HepG2 (cell line): ENCODE results near the gene FAM118A. TPM values are rescaled to one million over a fixed set of nuclear protein-coding genes. Genes with fewer than 3 reads are reported as not detected.
A peak's percentile ranks its signal among the peaks of the same experiment; 100 is the strongest.

Experiments
- ARNT ChIP-seq: fragments of 450-650 bp; IDR thresholded peaks from 2 replicates; pipeline ENCODE4 v1.6.1; 2017
- ESRRA ChIP-seq: sonication (generic); formaldehyde crosslinking; IDR thresholded peaks from 2 replicates; pipeline ENCODE4 v1.5.1; 2020; ENCODE audit warnings: mild to moderate bottlenecking, low read depth, missing genetic modification reagents
- HNF4A ChIP-seq: sonication (generic); formaldehyde crosslinking; IDR thresholded peaks from 2 replicates; pipeline ENCODE4 v1.4.0; 2020; ENCODE audit warnings: missing genetic modification reagents
- MLLT10 ChIP-seq: sonication (generic); formaldehyde crosslinking; IDR thresholded peaks from 2 replicates; pipeline ENCODE4 v1.4.0; 2020; ENCODE audit warnings: missing genetic modification reagents
- PHF8 ChIP-seq: sonication (generic); formaldehyde crosslinking; IDR thresholded peaks from 2 replicates; pipeline ENCODE4 v1.5.0; 2020; ENCODE audit warnings: missing genetic modification reagents
- PPARG ChIP-seq: conservative IDR thresholded peaks from 2 replicates; pipeline ENCODE4 v1.6.1; 2016; ENCODE audit warnings: missing biosample characterization, missing genetic modification reagents
- TEAD2 ChIP-seq: sonication (generic); formaldehyde crosslinking; IDR thresholded peaks from 2 replicates; pipeline ENCODE4 v1.9.0; 2021; ENCODE audit warnings: missing genetic modification reagents
- ZBTB1 ChIP-seq: sonication (generic); formaldehyde crosslinking; IDR thresholded peaks from 2 replicates; pipeline ENCODE4 v1.4.0; 2020; ENCODE audit warnings: missing genetic modification reagents, borderline replicate concordance
- ZNF205 ChIP-seq: IDR thresholded peaks from 2 replicates; pipeline ENCODE4 v1.6.1; 2018; ENCODE audit warnings: missing biosample characterization, missing genetic modification reagents
- ZNF430 ChIP-seq: sonication (generic); formaldehyde crosslinking; IDR thresholded peaks from 2 replicates; pipeline ENCODE4 v1.9.0; 2021; ENCODE audit warnings: mild to moderate bottlenecking, missing genetic modification reagents
- ZNF484 ChIP-seq: sonication (generic); formaldehyde crosslinking; IDR thresholded peaks from 2 replicates; pipeline ENCODE4 v1.5.1; 2020; ENCODE audit warnings: mild to moderate bottlenecking, low read depth, missing genetic modification reagents, borderline replicate concordance
- ZSCAN22 ChIP-seq: sonication (generic); formaldehyde crosslinking; IDR thresholded peaks from 2 replicates; pipeline ENCODE4 v1.4.0; 2020; ENCODE audit warnings: mild to moderate bottlenecking, missing genetic modification reagents
- ZSCAN29 ChIP-seq: sonication (generic); formaldehyde crosslinking; conservative IDR thresholded peaks from 2 replicates; pipeline ENCODE4 v1.4.0; 2020; ENCODE audit warnings: mild to moderate bottlenecking, missing genetic modification reagents
- polyA plus RNA-seq, 8 experiments: library from polyadenylated mRNA; depleted of rRNA in 3 of 8; stranded (reverse) in 7 of 8; unstranded in 1 of 8; fragments of >200 nt; fragmentation: Illumina TruSeq in 4 of 8; extraction: Trizol in 4 of 8; gene quantifications; 2 replicates each; pipeline versions ENCODE4 v1.2.1 to v1.2.3, GENCODE V29; 2011 to 2016; ENCODE audit warnings: low read depth in 4 of 8, missing spikeins in 1 of 8, mixed read lengths in 1 of 8; ENCODE audit not compliant: insufficient read depth in 1 of 8
- total RNA-seq, 5 experiments: library from RNA; depleted of rRNA; stranded (reverse); fragments of >200 nt; fragmentation: Illumina TruSeq; extraction: Trizol; gene quantifications; 2 replicates each; pipeline ENCODE4 v1.2.3, GENCODE V29; 2016; ENCODE audit warnings: low read depth in 1 of 5
- TF ChIP-seq, protein P1 (sequence below): sonication (generic); formaldehyde crosslinking; IDR thresholded peaks from 2 replicates; pipeline ENCODE4; 2020; ENCODE audit warnings: missing genetic modification reagents, mild to moderate bottlenecking, borderline replicate concordance
- TF ChIP-seq, protein P2 (sequence below): sonication (generic); formaldehyde crosslinking; IDR thresholded peaks from 2 replicates; pipeline ENCODE4 v1.5.1; 2020; ENCODE audit warnings: mild to moderate bottlenecking, missing genetic modification reagents
- TF ChIP-seq, protein P3 (sequence below): sonication (generic); formaldehyde crosslinking; IDR thresholded peaks from 2 replicates; pipeline ENCODE4 v1.8.0; 2022; ENCODE audit warnings: mild to moderate bottlenecking, missing genetic modification reagents; ENCODE audit not compliant: insufficient replicate concordance
- TF ChIP-seq, protein P4 (sequence below): fragments of 450-650 bp; IDR thresholded peaks from 2 replicates; pipeline ENCODE4 v1.6.1; 2017
- TF ChIP-seq, protein P5 (sequence below): sonication (generic); formaldehyde crosslinking; IDR thresholded peaks from 2 replicates; pipeline ENCODE4 v1.4.0; 2020; ENCODE audit warnings: missing genetic modification reagents
- TF ChIP-seq, protein P6 (sequence below): sonication (generic); formaldehyde crosslinking; IDR thresholded peaks from 2 replicates; pipeline ENCODE4 v1.8.0; 2022; ENCODE audit warnings: missing genetic modification reagents, low read depth, mild to moderate bottlenecking, borderline replicate concordance

Gene FAM118A
- total and polyA plus RNA-seq, 2 of the 13 experiments (the other 11 are each of a cell fraction or from before 2014, with no cell fraction given) = 36.7 to 48.2 TPM

DNA sequence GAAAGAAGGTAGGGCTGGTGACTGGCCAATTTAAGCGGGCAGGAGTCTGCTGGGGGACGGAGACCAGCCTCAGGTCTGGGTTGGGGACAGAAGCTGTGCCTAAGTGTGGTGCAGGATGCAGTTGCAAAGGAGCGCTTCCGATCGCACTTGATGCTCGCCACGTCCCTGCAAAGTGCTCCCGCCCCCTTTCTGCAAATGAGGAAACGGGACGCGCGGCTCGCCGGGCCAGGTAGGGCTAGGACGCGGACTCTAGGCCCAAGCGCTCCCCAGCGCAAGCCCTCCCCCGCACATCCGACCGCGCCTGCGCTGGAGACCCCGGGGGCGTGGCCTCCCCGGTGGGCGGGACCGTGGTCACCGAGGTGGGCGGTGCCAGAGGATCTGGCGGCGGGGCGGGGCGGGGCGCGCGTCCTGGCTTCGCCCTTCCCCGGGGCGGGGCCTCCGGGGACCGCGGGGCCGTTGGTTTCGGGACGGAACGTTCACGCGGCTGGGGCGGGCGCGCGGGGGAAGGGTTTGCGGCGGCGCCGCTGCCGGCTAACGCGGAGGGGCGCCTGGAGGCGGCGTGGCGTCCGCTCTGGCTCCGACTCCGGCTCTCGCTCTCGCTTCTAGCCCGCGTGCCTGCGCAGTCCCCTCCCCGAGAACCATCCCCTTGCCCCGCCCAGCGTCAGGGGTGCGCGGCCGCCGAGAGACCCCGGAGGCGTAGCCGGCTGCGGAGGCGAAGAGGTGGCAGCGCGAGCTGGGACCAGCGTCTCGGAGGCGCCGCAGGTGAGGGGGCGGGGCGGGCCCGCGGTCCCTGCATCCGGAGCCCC lies at the start of gene FAM118A (continued):
- TF ChIP-seq, protein P1, sequence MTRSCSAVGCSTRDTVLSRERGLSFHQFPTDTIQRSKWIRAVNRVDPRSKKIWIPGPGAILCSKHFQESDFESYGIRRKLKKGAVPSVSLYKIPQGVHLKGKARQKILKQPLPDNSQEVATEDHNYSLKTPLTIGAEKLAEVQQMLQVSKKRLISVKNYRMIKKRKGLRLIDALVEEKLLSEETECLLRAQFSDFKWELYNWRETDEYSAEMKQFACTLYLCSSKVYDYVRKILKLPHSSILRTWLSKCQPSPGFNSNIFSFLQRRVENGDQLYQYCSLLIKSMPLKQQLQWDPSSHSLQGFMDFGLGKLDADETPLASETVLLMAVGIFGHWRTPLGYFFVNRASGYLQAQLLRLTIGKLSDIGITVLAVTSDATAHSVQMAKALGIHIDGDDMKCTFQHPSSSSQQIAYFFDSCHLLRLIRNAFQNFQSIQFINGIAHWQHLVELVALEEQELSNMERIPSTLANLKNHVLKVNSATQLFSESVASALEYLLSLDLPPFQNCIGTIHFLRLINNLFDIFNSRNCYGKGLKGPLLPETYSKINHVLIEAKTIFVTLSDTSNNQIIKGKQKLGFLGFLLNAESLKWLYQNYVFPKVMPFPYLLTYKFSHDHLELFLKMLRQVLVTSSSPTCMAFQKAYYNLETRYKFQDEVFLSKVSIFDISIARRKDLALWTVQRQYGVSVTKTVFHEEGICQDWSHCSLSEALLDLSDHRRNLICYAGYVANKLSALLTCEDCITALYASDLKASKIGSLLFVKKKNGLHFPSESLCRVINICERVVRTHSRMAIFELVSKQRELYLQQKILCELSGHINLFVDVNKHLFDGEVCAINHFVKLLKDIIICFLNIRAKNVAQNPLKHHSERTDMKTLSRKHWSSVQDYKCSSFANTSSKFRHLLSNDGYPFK (CRISPR knock-in tag) = no peak
- no peak for TF ChIP-seq ZSCAN29
- peak; percentile 44; the same call in 1 of the 2 replicates for TF ChIP-seq ESRRA (CRISPR knock-in tag)
- TF ChIP-seq, protein P2, sequence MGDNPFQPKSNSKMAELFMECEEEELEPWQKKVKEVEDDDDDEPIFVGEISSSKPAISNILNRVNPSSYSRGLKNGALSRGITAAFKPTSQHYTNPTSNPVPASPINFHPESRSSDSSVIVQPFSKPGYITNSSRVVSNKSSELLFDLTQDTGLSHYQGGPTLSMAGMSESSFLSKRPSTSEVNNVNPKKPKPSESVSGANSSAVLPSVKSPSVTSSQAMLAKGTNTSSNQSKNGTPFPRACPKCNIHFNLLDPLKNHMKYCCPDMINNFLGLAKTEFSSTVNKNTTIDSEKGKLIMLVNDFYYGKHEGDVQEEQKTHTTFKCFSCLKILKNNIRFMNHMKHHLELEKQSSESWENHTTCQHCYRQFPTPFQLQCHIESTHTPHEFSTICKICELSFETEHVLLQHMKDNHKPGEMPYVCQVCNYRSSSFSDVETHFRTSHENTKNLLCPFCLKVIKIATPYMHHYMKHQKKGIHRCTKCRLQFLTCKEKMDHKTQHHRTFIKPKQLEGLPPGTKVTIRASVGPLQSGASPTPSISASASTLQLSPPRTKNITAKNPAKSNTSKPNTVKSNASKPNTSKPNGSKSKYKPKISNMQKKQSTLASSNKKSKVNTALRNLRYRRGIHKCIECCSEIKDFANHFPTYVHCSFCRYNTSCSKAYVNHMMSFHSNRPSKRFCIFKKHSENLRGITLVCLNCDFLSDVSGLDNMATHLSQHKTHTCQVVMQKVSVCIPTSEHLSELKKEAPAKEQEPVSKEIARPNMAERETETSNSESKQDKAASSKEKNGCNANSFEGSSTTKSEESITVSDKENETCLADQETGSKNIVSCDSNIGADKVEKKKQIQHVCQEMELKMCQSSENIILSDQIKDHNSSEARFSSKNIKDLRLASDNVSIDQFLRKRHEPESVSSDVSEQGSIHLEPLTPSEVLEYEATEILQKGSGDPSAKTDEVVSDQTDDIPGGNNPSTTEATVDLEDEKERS (CRISPR knock-in tag) = no peak
- TF ChIP-seq, protein P3, sequence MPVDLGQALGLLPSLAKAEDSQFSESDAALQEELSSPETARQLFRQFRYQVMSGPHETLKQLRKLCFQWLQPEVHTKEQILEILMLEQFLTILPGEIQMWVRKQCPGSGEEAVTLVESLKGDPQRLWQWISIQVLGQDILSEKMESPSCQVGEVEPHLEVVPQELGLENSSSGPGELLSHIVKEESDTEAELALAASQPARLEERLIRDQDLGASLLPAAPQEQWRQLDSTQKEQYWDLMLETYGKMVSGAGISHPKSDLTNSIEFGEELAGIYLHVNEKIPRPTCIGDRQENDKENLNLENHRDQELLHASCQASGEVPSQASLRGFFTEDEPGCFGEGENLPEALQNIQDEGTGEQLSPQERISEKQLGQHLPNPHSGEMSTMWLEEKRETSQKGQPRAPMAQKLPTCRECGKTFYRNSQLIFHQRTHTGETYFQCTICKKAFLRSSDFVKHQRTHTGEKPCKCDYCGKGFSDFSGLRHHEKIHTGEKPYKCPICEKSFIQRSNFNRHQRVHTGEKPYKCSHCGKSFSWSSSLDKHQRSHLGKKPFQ = no peak
- no peak for TF ChIP-seq ZSCAN22 (CRISPR knock-in tag)
- TF ChIP-seq, protein P4, sequence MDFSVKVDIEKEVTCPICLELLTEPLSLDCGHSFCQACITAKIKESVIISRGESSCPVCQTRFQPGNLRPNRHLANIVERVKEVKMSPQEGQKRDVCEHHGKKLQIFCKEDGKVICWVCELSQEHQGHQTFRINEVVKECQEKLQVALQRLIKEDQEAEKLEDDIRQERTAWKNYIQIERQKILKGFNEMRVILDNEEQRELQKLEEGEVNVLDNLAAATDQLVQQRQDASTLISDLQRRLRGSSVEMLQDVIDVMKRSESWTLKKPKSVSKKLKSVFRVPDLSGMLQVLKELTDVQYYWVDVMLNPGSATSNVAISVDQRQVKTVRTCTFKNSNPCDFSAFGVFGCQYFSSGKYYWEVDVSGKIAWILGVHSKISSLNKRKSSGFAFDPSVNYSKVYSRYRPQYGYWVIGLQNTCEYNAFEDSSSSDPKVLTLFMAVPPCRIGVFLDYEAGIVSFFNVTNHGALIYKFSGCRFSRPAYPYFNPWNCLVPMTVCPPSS = no peak
- no peak; the same call in 1 of the 2 replicates for TF ChIP-seq PPARG (CRISPR knock-in tag)
- no peak for TF ChIP-seq ZBTB1
- TF ChIP-seq MLLT10 (CRISPR knock-in tag) = no peak
- TF ChIP-seq TEAD2 = no peak
- TF ChIP-seq, protein P5, sequence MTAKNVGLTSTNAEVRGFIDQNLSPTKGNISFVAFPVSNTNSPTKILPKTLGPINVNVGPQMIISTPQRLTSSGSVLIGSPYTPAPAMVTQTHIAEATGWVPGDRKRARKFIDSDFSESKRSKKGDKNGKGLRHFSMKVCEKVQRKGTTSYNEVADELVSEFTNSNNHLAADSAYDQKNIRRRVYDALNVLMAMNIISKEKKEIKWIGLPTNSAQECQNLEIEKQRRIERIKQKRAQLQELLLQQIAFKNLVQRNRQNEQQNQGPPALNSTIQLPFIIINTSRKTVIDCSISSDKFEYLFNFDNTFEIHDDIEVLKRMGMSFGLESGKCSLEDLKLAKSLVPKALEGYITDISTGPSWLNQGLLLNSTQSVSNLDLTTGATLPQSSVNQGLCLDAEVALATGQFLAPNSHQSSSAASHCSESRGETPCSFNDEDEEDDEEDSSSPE = peak; percentile 57
- TF ChIP-seq ZNF430 (CRISPR knock-in tag) = no peak
- peak; percentile 82 for TF ChIP-seq ZNF205 (CRISPR knock-in tag)
- no peak for TF ChIP-seq ARNT
- peak; percentile 82 for TF ChIP-seq PHF8 (CRISPR knock-in tag)
- no peak for TF ChIP-seq ZNF484
- TF ChIP-seq, protein P6, sequence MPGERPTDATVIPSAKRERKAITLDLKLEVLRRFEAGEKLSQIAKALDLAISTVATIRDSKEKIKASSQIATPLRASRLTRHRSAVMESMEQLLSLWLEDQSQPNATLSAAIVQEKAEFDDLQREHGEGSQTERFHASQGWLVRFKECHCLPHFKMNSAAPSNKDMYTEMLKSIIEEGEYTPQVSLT (CRISPR knock-in tag) = no peak; the same call in 1 of the 2 replicates
- 0 out of 2 replicates have a peak, but pooled peaks have one; percentile 22 for TF ChIP-seq HNF4A (CRISPR knock-in tag)
